ENCODE results near the gene GPR61. TPM values are rescaled to one million over a fixed set of nuclear protein-coding genes. Genes with fewer than 3 reads are reported as not detected.

GPR61 gene
- total and polyA plus RNA-seq, 9 of the 15 experiments (the other 6 are each of a cell fraction or from before 2014, with no cell fraction given) = 0.04 to 1.1 (median 0.25) TPM; not detected in 4

- TF ChIP-seq ZNF3 (CRISPR knock-in tag; IDR thresholded peaks at IDR 0.05) = no peak
- peak; percentile 57; the same call in 1 of the 2 replicates for TF ChIP-seq BCOR (IDR thresholded peaks at IDR 0.05)
- TF ChIP-seq RFX7 (CRISPR knock-in tag; IDR thresholded peaks at IDR 0.05) = no peak
- TF ChIP-seq HEY1 (CRISPR knock-in tag; IDR thresholded peaks at IDR 0.05; ENCODE audit: borderline replicate concordance) = no peak
- TF ChIP-seq HDGF (IDR thresholded peaks at IDR 0.05) = no peak
- 0 out of 2 replicates have a peak, but pooled peaks have one; percentile 58 for TF ChIP-seq RUNX1 (IDR thresholded peaks at IDR 0.05; ENCODE audit: low read depth)
- TF ChIP-seq ZNF232 (CRISPR knock-in tag; IDR thresholded peaks at IDR 0.05) = no peak
- TF ChIP-seq NR0B1 (IDR thresholded peaks at IDR 0.05; ENCODE audit: partially characterized antibody) = no peak
- TF ChIP-seq ZNF263 (CRISPR knock-in tag; IDR thresholded peaks at IDR 0.05; ENCODE audit: borderline replicate concordance) = peak; percentile 55; the same call in 1 of the 2 replicates
- TF ChIP-seq SAP30 (IDR thresholded peaks at IDR 0.05; ENCODE audit: borderline replicate concordance, insufficient read depth, low read depth, low read length, poor library complexity, severe bottlenecking) = peak; percentile 99
- no peak for TF ChIP-seq CAMTA2 (CRISPR knock-in tag; conservative IDR thresholded peaks at IDR 0.05)
- TF ChIP-seq MED1 (CRISPR knock-in tag; IDR thresholded peaks at IDR 0.05; ENCODE audit: borderline replicate concordance) = 0 out of 2 replicates have a peak, but pooled peaks have one; percentile 29
- peak; percentile 93 for TF ChIP-seq HMGN3 (IDR thresholded peaks at IDR 0.05; ENCODE audit: borderline replicate concordance, extremely low read depth, insufficient read length, low read depth, low read length)
- TF ChIP-seq ZNF12 (CRISPR knock-in tag; IDR thresholded peaks at IDR 0.05) = 0 out of 2 replicates have a peak, but pooled peaks have one; percentile 27
- TF ChIP-seq ESRRB (CRISPR knock-in tag; IDR thresholded peaks at IDR 0.05; ENCODE audit: borderline replicate concordance) = no peak
- no peak for TF ChIP-seq ZNF408 (CRISPR knock-in tag; IDR thresholded peaks at IDR 0.05; ENCODE audit: low read depth)
- TF ChIP-seq ZNF274 (IDR thresholded peaks at IDR 0.05; ENCODE audit: borderline replicate concordance, low read depth, low read length) = no peak; the same call in 1 of the 2 replicates
- no peak for TF ChIP-seq ZNF23 (CRISPR knock-in tag; IDR thresholded peaks at IDR 0.05)
- TF ChIP-seq HDAC6 (IDR thresholded peaks at IDR 0.05; ENCODE audit: low read depth, low read length) = no peak
- TF ChIP-seq DPF2 (IDR thresholded peaks at IDR 0.05) = peak; percentile 35; the same call in 1 of the 2 replicates
- no peak for TF ChIP-seq PREB (CRISPR knock-in tag; IDR thresholded peaks at IDR 0.05)
- TF ChIP-seq SAFB2 (IDR thresholded peaks at IDR 0.05; ENCODE audit: borderline replicate concordance, low read depth, low read length, severe bottlenecking) = no peak
- no peak for TF ChIP-seq ZBTB5 (IDR thresholded peaks at IDR 0.05)
- TF ChIP-seq PHB (CRISPR knock-in tag; IDR thresholded peaks at IDR 0.05) = no peak
- no peak for TF ChIP-seq ZC3H11A (IDR thresholded peaks at IDR 0.05; ENCODE audit: low read depth, low read length)
- TF ChIP-seq NR2C1 (IDR thresholded peaks at IDR 0.05) = no peak
- no peak for TF ChIP-seq NR2C1 (tag; IDR thresholded peaks at IDR 0.05)
Measured at GRCh38 chr1:109493805-109494539, 45.7 kb upstream of the GPR61 start, which contains the start of gene CYB561D1 (continued).

Measured in K562 (cell line).